Measurements from ENCODE around the gene MORC4. TPM values are rescaled to one million over a fixed set of nuclear protein-coding genes. Genes with fewer than 3 reads are reported as not detected.

The MORC4 gene
- polyA plus RNA-seq, 2 of the 4 experiments (the other 2 are of a cell fraction): 75.7 to 98.2 TPM

GRCh38 chrX:106964290-106964689, 35.7 kb downstream of the MORC4 start:
- no peak for ATAC-seq
- TF ChIP-seq HOXA7 (CRISPR knock-in tag; IDR thresholded peaks at IDR 0.05) (no peak), MAFK (IDR thresholded peaks at IDR 0.05; ENCODE audit: partially characterized antibody) (no peak), RAD21 (conservative IDR thresholded peaks at IDR 0.05 in 1 of 2, IDR thresholded peaks at IDR 0.05 in 1 of 2) (no peak), ZFP36 (IDR thresholded peaks at IDR 0.05; ENCODE audit: borderline replicate concordance, partially characterized antibody) (no peak), GATA3 (IDR thresholded peaks at IDR 0.05; ENCODE audit: borderline replicate concordance) (no peak), NFE2L2 (conservative IDR thresholded peaks at IDR 0.05; ENCODE audit: low read length) (no peak), MAX (IDR thresholded peaks at IDR 0.05) (no peak), HEYL (CRISPR knock-in tag; IDR thresholded peaks at IDR 0.05) (no peak), TP53 (CRISPR knock-in tag; IDR thresholded peaks at IDR 0.05) (no peak), CHD2 (IDR thresholded peaks at IDR 0.05; ENCODE audit: low read length, partially characterized antibody) (no peak), JUNB (IDR thresholded peaks at IDR 0.05) (no peak), HDAC2 (IDR thresholded peaks at IDR 0.05) (no peak), ATOH8 (CRISPR knock-in tag; IDR thresholded peaks at IDR 0.05; ENCODE audit: low read depth) (no peak)
- CTCF ChIA-PET: interaction anchor here (1.3 to 1.4 kb wide), 2 partner anchors 10 to 70 kb away, joined by 3 to 5 read pairs; no protein-coding TSS in a partner anchor
- Histone ChIP-seq H3K4me1 (peaks cover 33% of the 10 kb centered on the region), H3K4me2 (no peak overlapping the region), H3K4me3 (no peak overlapping the region), H3K27ac (no peak overlapping the region), H3K9me3 (no peaks in the 10 kb centered on the region)
- peak; percentile 98 for FAIRE-seq
- POLR2A ChIA-PET: no interaction called here
- DNase-seq (ENCODE audit: low read depth in 1 of 2, low spot score in 1 of 2): no peak
- 57% methylated on average over 1 of the region's 1 CpG for WGBS (ENCODE audit: missing lambda C conversion rate)

- H3K27ac ChIP-seq: peak overlapping the region; percentile 32 to 39; a peak in 4 of 6 replicates
- ATAC-seq (no peak), DNase-seq (ENCODE audit: low read depth in 1 of 2, low spot score in 1 of 2) (no peak), FAIRE-seq (peak; percentile 39)
- no peak overlapping the region; the same call in 2 of the 3 replicates for H3K4me2 ChIP-seq
- ChIA-PET POLR2A (no interaction called here), CTCF (interaction anchor here (1.1 to 8.1 kb wide), 4 partner anchors 26 to 79 kb away, joined by 3 to 94 read pairs (median 8); partner anchors contain the start of gene RIPPLY1)
- peaks cover 40% of the 10 kb centered on the region for H3K4me1 ChIP-seq
- TF ChIP-seq CBX8 (IDR thresholded peaks at IDR 0.05) (no peak), ELK1 (IDR thresholded peaks at IDR 0.05; ENCODE audit: low read depth, low read length) (no peak), HOXA7 (CRISPR knock-in tag; IDR thresholded peaks at IDR 0.05) (no peak), NFE2L2 (conservative IDR thresholded peaks at IDR 0.05; ENCODE audit: low read length) (no peak), HEYL (CRISPR knock-in tag; IDR thresholded peaks at IDR 0.05) (no peak), FOSB (CRISPR knock-in tag; IDR thresholded peaks at IDR 0.05) (no peak), HMGXB4 (CRISPR knock-in tag; IDR thresholded peaks at IDR 0.05; ENCODE audit: borderline replicate concordance) (no peak), NR3C1 (IDR thresholded peaks at IDR 0.05) (no peak), REST (IDR thresholded peaks at IDR 0.05) (no peak), BCL3 (IDR thresholded peaks at IDR 0.05) (no peak), MYC (IDR thresholded peaks at IDR 0.05; ENCODE audit: borderline replicate concordance, low read length) (no peak), HES2 (IDR thresholded peaks at IDR 0.05) (no peak), SMC3 (IDR thresholded peaks at IDR 0.05) (no peak), ZC3H11A (IDR thresholded peaks at IDR 0.05) (no peak)
- no peaks in the 10 kb centered on the region for H3K9me3 ChIP-seq
- no peak overlapping the region for H3K4me3 ChIP-seq
These were observed 36.9 kb downstream of the MORC4 start for GRCh38 chrX:106963111-106963510.
